Heart right ventricle (tissue), 16 donors: ENCODE measurements around the gene KCTD21. TPM values are rescaled to one million over a fixed set of nuclear protein-coding genes. Genes with fewer than 3 reads are reported as not detected.

ENCODE experiments used
- ATAC-seq, 8 donors: fragments of 200-7000 bp; cut with Tn5 transposase; one replicate each; pipeline ENCODE4 v1.9.1; 2020; ENCODE audit warnings: mild to moderate bottlenecking in 8 of 8, moderate library complexity in 8 of 8, moderate number of reproducible peaks in 1 of 8
- DNase-seq, 2 donors: peaks; one replicate each; pipeline ENCODE4 v3.0.0-alpha.2; 2020
- H3K27ac ChIP-seq, 10 donors: fragments of 200-600 bp; sonication (generic) in 2 of 10; one replicate each; pipeline versions ENCODE4 v1.5.0 to v1.8.0; 2020 to 2022; ENCODE audit warnings: mild to moderate bottlenecking in 3 of 10
- H3K27me3 ChIP-seq, 7 donors: fragments of 200-600 bp; one replicate each; pipeline ENCODE4 v1.8.0; 2021 to 2022; ENCODE audit warnings: mild to moderate bottlenecking in 2 of 7
- H3K36me3 ChIP-seq, 9 donors: fragments of 200-600 bp; sonication (generic) in 1 of 9; one replicate each; pipeline versions ENCODE4 v1.5.0 to v1.8.0; 2020 to 2022; ENCODE audit warnings: mild to moderate bottlenecking in 2 of 9
- H3K4me1 ChIP-seq, 9 donors: fragments of 200-600 bp; sonication (generic) in 1 of 9; one replicate each; pipeline versions ENCODE4 v1.5.0 to v1.8.0; 2020 to 2022; ENCODE audit warnings: mild to moderate bottlenecking in 4 of 9
- H3K4me3 ChIP-seq, 10 donors: fragments of 200-600 bp; sonication (generic) in 2 of 10; one replicate each; pipeline versions ENCODE4 v1.5.0 to v1.8.0; 2020 to 2022; ENCODE audit warnings: mild to moderate bottlenecking in 7 of 10, moderate library complexity in 2 of 10
- H3K9me3 ChIP-seq, 11 donors: fragments of 200-600 bp in 10 of 11; sonication (generic) in 2 of 11; one replicate each; pipeline versions ENCODE4 v1.5.0 to v1.8.0; 2013 to 2022; ENCODE audit warnings: mild to moderate bottlenecking in 2 of 11, control low read depth in 1 of 11, moderate library complexity in 1 of 11
- WGBS, 2 donors: extraction: QIAGEN DNeasy Blood & Tissue Kit; methylation state at CpG; one replicate each; pipeline ENCODE4 v1.1.7; 2013; ENCODE audit warnings: inconsistent platforms in 1 of 2; 5-methylcytosine and 5-hydroxymethylcytosine counted together
- intact Hi-C, 10 donors: fragments of 100-400 bp; cut with DNase I; formaldehyde crosslinking; loops; one replicate each; pipeline versions ENCODE4 v1.11.1 to v1.14.2; 2022
- polyA plus RNA-seq, 2 donors: library from polyadenylated mRNA; stranded (reverse); fragments of 200-250 nt; gene quantifications; one replicate each; pipeline ENCODE4 v1.2.3, GENCODE V29; 2013
- total RNA-seq, 10 donors: library from RNA; stranded (reverse); fragmentation: NEBNext Ultra II Directional in 3 of 10; extraction: Animal tissue kit (Norgen Biotek cat#: 25700) in 3 of 10; gene quantifications; one replicate each; pipeline versions ENCODE4 v1.2.1 to v1.2.4, GENCODE V29; 2021 to 2023
- TF ChIP-seq, protein P1 (sequence below), 9 donors: fragments of 200-600 bp; sonication (generic) in 2 of 9; IDR thresholded peaks; one replicate each; pipeline versions ENCODE4 v1.5.0 to v1.8.0; 2021 to 2022; ENCODE audit warnings: antibody characterized with exemption in 9 of 9, mild to moderate bottlenecking in 5 of 9, moderate library complexity in 1 of 9
- donor health status: Arrhythmogenic right ventricular cardiomyopathy.
- donor health status: ischemic (EF 13 %, LVEDD 7.1; RV severe dilation, severe dysfunction).
- donor health status: healthy with polysubstance abuse.
- donor health status: DM: no; HTN: yes; CAD: no.
- donor health status: DM: no; HTN: no; CAD: no.
- donor health status: ischemic (EF 25% LVEDD 6.9; RV normal size, moderate dysfunction).
- donor health status: ischemic (EF 25% LVEDD 5.7; RV mildly dilated, moderate dysfunction).
- donor health status: healthy.
- donor health status: DM: yes; HTN: yes; CAD: no.
- donor health status: Ischemic cardiomyopathy.
- donor health status: ischemic (EF 35%, LVEDD 5.7; RV mildly dilated, moderate dysfunction).
- donor health status: nonischemic (EF 11% LVEDD 7.7; RV severe dilation, severe dysfunction).
- donor health status: DM: yes; HTN: yes; CAD: no.
- donor health status: PGD.
- donor health status: ischemic (EF 29% LVEDD 5.4; RV normal size, mild dysfunction).
- donor health status: nonischemic (EF 23%, LVEDD 6.1; RV moderate dilation, normal function).

The KCTD21 gene
- total and polyA plus RNA-seq, 12 donors: 4.2 to 9.9 (median 6.2) TPM

DNA sequence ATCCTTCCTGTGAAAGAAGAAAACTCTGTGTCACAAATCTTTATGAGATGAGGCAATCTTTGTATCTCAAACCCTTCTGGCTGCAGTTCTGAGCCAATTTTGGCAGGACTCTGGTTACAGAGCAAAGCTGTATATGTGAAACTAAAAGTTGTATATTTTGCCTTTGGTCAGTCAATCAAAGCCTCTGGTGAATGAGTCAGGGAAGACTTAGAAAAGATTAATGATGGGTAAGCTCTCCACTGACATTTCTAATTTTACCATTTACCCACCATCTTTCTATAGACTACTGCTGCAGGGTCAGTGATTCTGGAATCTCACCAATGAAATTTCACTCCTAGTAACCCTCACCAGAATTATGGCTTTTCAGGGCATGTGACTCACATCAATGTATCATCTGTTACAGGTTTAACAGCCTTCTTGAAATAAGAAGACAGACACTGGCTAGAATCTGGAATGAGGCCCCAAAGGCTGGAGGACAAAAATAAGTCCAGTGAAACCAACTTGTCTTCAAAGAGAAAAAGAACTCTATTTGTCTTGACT is 43.6 kb upstream of the KCTD21 start:
- TF ChIP-seq, protein P1, sequence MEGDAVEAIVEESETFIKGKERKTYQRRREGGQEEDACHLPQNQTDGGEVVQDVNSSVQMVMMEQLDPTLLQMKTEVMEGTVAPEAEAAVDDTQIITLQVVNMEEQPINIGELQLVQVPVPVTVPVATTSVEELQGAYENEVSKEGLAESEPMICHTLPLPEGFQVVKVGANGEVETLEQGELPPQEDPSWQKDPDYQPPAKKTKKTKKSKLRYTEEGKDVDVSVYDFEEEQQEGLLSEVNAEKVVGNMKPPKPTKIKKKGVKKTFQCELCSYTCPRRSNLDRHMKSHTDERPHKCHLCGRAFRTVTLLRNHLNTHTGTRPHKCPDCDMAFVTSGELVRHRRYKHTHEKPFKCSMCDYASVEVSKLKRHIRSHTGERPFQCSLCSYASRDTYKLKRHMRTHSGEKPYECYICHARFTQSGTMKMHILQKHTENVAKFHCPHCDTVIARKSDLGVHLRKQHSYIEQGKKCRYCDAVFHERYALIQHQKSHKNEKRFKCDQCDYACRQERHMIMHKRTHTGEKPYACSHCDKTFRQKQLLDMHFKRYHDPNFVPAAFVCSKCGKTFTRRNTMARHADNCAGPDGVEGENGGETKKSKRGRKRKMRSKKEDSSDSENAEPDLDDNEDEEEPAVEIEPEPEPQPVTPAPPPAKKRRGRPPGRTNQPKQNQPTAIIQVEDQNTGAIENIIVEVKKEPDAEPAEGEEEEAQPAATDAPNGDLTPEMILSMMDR (IDR thresholded peaks at IDR 0.05): no peak
- H3K4me3 ChIP-seq: no peak overlapping the region
- H3K36me3 ChIP-seq: peaks cover 0 to 6% (median 0%) of the 10 kb centered on the region in 9 donors
- DNase-seq: no peak
- H3K27ac ChIP-seq: peak overlapping the region in 4 of 10 donors; percentile 8 to 56 (median 22)
- peak in 1 of 8 donors; percentile 42 for ATAC-seq
- H3K4me1 ChIP-seq: peaks cover 0 to 46% (median 34%) of the 10 kb centered on the region in 9 donors
- intact Hi-C loops: loop anchor here in 3 of 10 donors (5.0 kb wide), 3 partner anchors 80 to 335 kb away; partner anchors contain the start of gene GAB2 (in 2 of the 3)
- H3K9me3 ChIP-seq: no peaks in the 10 kb centered on the region
- H3K27me3 ChIP-seq: no peaks in the 10 kb centered on the region

DNA sequence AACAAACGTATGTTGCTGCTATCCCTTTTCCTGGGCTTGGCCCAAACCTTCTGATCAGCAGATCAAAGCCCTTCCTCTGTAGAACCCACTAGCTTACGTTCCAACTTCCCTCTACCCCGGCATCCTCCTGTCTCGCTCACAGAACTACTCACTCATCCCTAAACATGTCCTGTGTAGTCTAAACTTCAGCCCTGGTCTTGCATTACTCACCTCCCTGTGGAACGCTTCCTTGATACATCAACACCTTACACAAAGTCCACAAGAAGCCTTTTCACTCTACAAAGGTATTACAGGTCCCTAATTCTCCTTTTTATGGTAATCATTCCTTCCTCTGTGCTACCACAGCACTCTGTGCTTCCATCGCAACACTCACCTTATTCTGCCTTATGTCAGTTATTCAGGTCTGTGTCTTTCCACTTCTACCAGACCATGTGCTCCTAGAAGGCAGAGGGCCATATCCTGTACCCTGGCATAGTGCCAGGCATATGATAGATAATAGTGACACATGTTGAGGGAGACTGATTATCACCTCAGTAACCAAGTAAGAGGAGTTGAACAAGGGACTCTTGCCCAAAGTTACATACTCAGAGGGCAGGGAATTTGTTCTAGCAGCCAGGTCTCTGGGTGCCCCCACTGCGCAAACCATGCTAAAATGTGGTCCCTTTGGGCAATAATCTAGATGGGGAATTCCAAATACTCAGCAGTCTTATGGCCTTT is 41.9 kb upstream of the KCTD21 start:
- H3K4me3 ChIP-seq: no peak overlapping the region
- WGBS, 2 donors: 67 to 71% methylated on average over 7 of the region's 7 CpGs
- peaks cover 0 to 46% (median 34%) of the 10 kb centered on the region in 9 donors for H3K4me1 ChIP-seq
- DNase-seq (peak in 1 of 2 donors; percentile 67), ATAC-seq (peak; percentile 43 to 93 (median 83))
- TF ChIP-seq, protein P1 (IDR thresholded peaks at IDR 0.05): no peak
- H3K9me3 ChIP-seq: no peaks in the 10 kb centered on the region
- H3K36me3 ChIP-seq: peaks cover 0 to 20% (median 6%) of the 10 kb centered on the region in 9 donors
- H3K27ac ChIP-seq: peak overlapping the region in 6 of 10 donors; percentile 37 to 59 (median 53)
- H3K27me3 ChIP-seq: no peaks in the 10 kb centered on the region
- intact Hi-C loops: loop anchor here in 3 of 10 donors (5.0 kb wide), 3 partner anchors 82 to 337 kb away; partner anchors contain the start of gene GAB2 (in 2 of the 3)

DNA sequence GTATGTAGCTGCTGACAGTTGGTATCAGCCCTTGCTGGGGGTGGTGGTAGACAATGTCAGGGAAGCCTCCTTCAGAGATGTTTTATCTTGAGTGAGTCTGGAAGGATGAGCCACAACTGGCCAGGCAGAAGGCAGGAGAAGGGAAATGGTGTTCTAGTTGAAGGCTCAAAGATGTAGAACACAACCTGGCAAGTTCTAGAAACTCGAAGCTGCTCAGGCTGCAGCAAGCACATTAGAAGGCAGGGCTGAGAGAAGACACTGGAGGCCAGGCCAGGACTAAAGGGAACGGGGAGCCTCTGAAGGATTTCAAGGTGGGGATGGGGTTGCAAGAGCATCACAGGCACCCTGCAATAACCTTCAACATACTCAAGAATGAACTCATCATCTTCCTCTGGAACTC is 40.7 kb upstream of the KCTD21 start:
- intact Hi-C loops: loop anchor here in 8 of 10 donors (2.0 to 10.0 kb wide), 8 partner anchors 188 to 338 kb away; partner anchors contain the start of gene GAB2 (in 1 of the 8)
- H3K27me3 ChIP-seq: no peaks in the 10 kb centered on the region
- no peak overlapping the region for H3K4me3 ChIP-seq
- H3K4me1 ChIP-seq: peaks cover 0 to 46% (median 34%) of the 10 kb centered on the region in 9 donors
- 93 to 96% methylated on average over 2 of the region's 2 CpGs for WGBS, 2 donors
- TF ChIP-seq, protein P1 (IDR thresholded peaks at IDR 0.05): no peak
- H3K9me3 ChIP-seq: no peaks in the 10 kb centered on the region
- peak overlapping the region in 2 of 10 donors; percentile 10 to 37 for H3K27ac ChIP-seq
- DNase-seq (no peak), ATAC-seq (no peak)
- peaks cover 0 to 32% (median 17%) of the 10 kb centered on the region in 9 donors for H3K36me3 ChIP-seq

DNA sequence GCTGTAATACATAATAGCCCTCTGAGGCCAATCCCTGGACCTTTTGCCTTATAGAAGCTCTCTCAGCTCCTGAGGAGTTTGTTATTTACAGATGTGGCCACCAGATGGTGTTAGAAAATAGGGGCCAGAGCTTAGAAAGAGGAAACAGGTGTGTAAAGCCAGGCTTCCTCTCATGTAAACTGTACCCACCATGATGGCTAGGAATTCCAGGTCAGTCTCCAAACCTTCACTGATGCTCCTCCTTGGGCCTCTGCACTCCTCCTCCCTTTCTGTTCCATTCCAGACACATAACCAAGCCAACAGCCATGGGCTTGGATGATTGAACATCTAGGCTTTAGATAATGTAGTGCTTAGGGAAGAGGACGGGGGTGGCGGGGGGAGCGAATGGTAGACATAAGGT is 40.0 kb upstream of the KCTD21 start:
- intact Hi-C loops: loop anchor here in 9 of 10 donors (1.0 to 10.0 kb wide), 10 partner anchors 189 to 339 kb away; partner anchors contain the start of gene GAB2 (in 2 of the 9)
- peak overlapping the region in 1 of 10 donors; percentile 10 for H3K27ac ChIP-seq
- DNase-seq (peak in 1 of 2 donors; percentile 55), ATAC-seq (peak; percentile 53 to 80 (median 64))
- no peak overlapping the region for H3K4me3 ChIP-seq
- H3K4me1 ChIP-seq: peaks cover 0 to 46% (median 34%) of the 10 kb centered on the region in 9 donors
- H3K27me3 ChIP-seq: no peaks in the 10 kb centered on the region
- TF ChIP-seq, protein P1 (IDR thresholded peaks at IDR 0.05): peak; percentile 31 to 81 (median 63)
- H3K36me3 ChIP-seq: peaks cover 0 to 38% (median 18%) of the 10 kb centered on the region in 9 donors
- no peaks in the 10 kb centered on the region for H3K9me3 ChIP-seq
- WGBS, 2 donors: 99 to 100% methylated on average over 3 of the region's 3 CpGs
